Fibroblast of mammary gland (primary cell): ENCODE results near the gene CD300A.
A peak's percentile ranks its signal among the peaks of the same experiment; 100 is the strongest.

Source experiments
- DNase-seq: peaks from one replicate; pipeline ENCODE4 v3.0.0-alpha.2; 2010; ENCODE audit warnings: low read depth
- H3K4me3 ChIP-seq: 2 replicates; pipeline ENCODE4 v1.5.1; 2011; ENCODE audit warnings: low read depth, mild to moderate bottlenecking, low read length, moderate library complexity; ENCODE audit not compliant: control insufficient read depth
- TF ChIP-seq, protein P1 (sequence below): conservative IDR thresholded peaks from 2 replicates; pipeline ENCODE4 v1.5.1; 2011; ENCODE audit warnings: low read depth, low read length, inconsistent platforms; ENCODE audit not compliant: control insufficient read depth, insufficient read depth

Gene CD300A

GRCh38 chr17:74439691-74440567 is 26.5 kb upstream of the CD300A start:
- TF ChIP-seq, protein P1, sequence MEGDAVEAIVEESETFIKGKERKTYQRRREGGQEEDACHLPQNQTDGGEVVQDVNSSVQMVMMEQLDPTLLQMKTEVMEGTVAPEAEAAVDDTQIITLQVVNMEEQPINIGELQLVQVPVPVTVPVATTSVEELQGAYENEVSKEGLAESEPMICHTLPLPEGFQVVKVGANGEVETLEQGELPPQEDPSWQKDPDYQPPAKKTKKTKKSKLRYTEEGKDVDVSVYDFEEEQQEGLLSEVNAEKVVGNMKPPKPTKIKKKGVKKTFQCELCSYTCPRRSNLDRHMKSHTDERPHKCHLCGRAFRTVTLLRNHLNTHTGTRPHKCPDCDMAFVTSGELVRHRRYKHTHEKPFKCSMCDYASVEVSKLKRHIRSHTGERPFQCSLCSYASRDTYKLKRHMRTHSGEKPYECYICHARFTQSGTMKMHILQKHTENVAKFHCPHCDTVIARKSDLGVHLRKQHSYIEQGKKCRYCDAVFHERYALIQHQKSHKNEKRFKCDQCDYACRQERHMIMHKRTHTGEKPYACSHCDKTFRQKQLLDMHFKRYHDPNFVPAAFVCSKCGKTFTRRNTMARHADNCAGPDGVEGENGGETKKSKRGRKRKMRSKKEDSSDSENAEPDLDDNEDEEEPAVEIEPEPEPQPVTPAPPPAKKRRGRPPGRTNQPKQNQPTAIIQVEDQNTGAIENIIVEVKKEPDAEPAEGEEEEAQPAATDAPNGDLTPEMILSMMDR: no peak
- DNase-seq: no peak
- no peak overlapping the region for H3K4me3 ChIP-seq

- no peak for DNase-seq
- TF ChIP-seq, protein P1: no peak
- H3K4me3 ChIP-seq: no peak overlapping the region
Measured at GRCh38 chr17:74441537-74441936, 24.9 kb upstream of the CD300A start.

- no peak for DNase-seq
- TF ChIP-seq, protein P1: no peak
- H3K4me3 ChIP-seq: no peak overlapping the region
Measured at GRCh38 chr17:74442291-74442669, 24.2 kb upstream of the CD300A start.

DNA sequence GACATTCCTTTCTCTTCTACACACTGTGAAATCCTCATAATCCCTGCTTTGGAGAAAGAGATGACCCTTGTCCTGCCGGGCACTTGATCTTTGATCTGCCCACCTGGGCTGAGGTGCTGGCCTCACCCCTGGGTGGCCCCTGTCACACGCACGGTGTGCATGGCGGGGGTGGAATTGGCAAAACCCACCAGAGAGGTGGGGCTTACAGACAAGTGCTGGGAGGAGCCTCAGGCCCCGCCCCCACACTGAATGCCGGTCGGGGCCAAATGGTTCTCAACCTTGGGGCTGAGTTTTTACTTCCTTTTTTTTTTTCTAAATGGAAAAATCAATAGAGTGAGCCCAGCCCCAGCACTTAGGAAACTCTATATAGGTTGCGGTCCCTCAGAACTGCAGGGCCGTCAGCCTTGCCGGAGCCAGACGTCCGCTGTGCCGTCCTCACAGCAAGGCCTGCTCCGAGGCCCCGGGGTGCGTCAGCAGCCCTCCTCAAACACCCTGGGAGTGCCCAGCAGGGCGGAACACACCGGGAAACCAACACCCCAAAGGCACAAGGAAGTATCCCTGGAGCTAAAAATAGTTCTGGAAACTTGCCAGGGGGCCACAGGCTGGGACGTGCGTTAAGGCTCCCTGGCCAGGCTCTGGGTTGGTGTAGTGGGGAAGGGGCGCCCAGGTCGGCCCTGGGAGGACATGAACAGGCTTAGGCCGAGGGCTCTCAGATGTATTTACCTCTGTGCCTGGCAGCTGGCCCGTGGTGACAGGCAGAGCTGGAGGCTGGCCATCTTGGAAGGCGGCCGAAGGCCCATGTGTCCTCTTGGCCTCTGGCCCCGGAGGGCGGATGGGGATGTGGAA is 23.5 kb upstream of the CD300A start:
- TF ChIP-seq, protein P1: no peak
- peak; percentile 75 for DNase-seq
- H3K4me3 ChIP-seq: no peak overlapping the region

DNA sequence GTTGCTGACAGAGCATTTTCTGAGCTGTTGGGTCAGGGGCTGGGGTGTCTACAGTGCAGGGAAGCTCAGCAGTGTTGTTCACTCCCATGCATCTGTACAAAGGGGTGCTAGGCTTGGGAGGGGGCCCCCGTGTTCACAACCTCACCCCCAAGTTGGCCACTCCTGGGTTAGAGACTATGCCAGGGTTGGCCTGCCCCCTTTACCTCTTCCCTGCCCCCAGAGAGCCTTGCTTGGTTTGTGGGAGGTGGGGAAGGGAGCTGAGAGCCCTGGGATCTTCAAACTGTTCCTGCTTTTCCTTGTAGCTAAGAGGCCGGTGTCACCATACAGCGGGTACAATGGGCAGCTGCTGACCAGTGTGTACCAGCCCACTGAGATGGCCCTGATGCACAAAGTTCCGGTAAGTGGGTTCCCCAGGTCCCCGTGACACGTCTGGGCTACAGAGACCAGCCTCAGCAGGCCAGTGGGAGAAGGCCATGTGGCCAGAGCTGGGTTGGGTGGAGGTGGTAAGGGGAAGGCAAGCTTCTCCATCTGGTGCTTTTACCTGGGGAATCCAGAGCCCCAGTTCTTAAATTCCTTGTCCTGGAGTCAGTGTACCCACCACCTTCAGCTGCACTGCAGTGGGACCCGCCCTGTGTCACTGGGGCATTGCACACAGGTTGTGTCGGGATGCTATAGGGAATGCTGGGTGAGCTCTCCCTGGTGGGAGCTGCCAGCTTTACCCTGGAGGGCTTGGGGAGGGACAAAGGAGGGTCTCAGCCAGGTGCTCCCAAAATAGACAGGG is 22.7 kb upstream of the CD300A start:
- TF ChIP-seq, protein P1: no peak
- H3K4me3 ChIP-seq: no peak overlapping the region
- no peak for DNase-seq

DNA sequence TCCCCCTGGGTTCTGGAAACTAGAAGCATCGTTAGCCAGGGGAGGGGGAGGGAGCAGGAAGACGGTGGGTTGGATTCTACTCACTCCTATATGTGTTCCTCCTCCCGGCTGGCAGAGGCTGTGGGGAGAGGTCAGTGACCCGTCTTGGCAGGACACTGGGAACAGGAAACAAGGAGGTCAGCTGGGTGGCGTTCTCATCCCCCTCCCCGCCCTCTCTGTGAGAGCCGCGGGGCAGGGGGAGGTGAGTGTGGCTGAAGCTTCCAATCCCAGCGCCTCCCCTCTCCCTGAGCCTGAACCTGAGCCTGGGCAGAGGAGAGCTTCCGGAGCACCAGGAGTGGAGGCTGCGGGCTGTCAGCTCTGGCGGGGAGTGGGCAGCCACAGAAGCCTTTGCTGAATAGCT is 22.0 kb upstream of the CD300A start:
- no peak overlapping the region for H3K4me3 ChIP-seq
- TF ChIP-seq, protein P1: no peak
- DNase-seq: peak; percentile 38
